Raji (cell line): ENCODE data around the gene CCN6.

Source experiments
- POLR2A ChIP-seq: IDR thresholded peaks from 2 replicates; pipeline ENCODE4 v1.6.1; 2011; ENCODE audit warnings: low read depth, low read length, control low read depth; ENCODE audit not compliant: insufficient read depth

The CCN6 gene

GRCh38 chr6:112038268-112038667 is 15.6 kb upstream of the CCN6 start:
- TF ChIP-seq POLR2A, result no peak

GRCh38 chr6:112038756-112039430 is 15.0 kb upstream of the CCN6 start:
- no peak for TF ChIP-seq POLR2A

GRCh38 chr6:112039431-112039770 is 14.5 kb upstream of the CCN6 start:
- no peak for TF ChIP-seq POLR2A

GRCh38 chr6:112040956-112041355 is 12.9 kb upstream of the CCN6 start:
- TF ChIP-seq POLR2A, result no peak

- no peak for TF ChIP-seq POLR2A
These were observed 12.4 kb upstream of the CCN6 start for GRCh38 chr6:112041535-112041934.

- TF ChIP-seq POLR2A, result peak; percentile 29; the same call in 1 of the 2 replicates
These were observed 10.6 kb upstream of the CCN6 start for GRCh38 chr6:112043032-112044007.

- no peak for TF ChIP-seq POLR2A
These were observed 9.7 kb upstream of the CCN6 start for GRCh38 chr6:112044196-112044595.

- TF ChIP-seq POLR2A, result no peak
These were observed 9.0 kb upstream of the CCN6 start for GRCh38 chr6:112044856-112045255.

- TF ChIP-seq POLR2A, result no peak
These were observed 4.7 kb upstream of the CCN6 start for GRCh38 chr6:112049026-112049799.

GRCh38 chr6:112049996-112050395 is 3.9 kb upstream of the CCN6 start:
- TF ChIP-seq POLR2A, result no peak

- TF ChIP-seq POLR2A, result no peak
These were observed 3.5 kb upstream of the CCN6 start for GRCh38 chr6:112050429-112050828.

- no peak for TF ChIP-seq POLR2A
These were observed 769 bp downstream of the CCN6 start for GRCh38 chr6:112054555-112055190.

GRCh38 chr6:112058243-112059032 is 4.5 kb downstream of the CCN6 start:
- TF ChIP-seq POLR2A, result no peak

GRCh38 chr6:112061605-112062004 is 7.7 kb downstream of the CCN6 start:
- no peak for TF ChIP-seq POLR2A
